Hepatocyte (in vitro differentiated cells): ENCODE results near the gene FGL2. TPM values are rescaled to one million over a fixed set of nuclear protein-coding genes. Genes with fewer than 3 reads are reported as not detected.
"Not testable (repeated sequence)": the region's sequence is repeated elsewhere in the genome, so short reads cannot be mapped to it uniquely, and the experiment has no call there.

Experiments
- DNase-seq: peaks from one replicate; pipeline ENCODE4 v3.0.0-alpha.2; 2016; ENCODE audit warnings: low spot score
- H2AFZ ChIP-seq: fragments of 200-600 bp; sonication (generic); 2 replicates; pipeline ENCODE4 v1.6.0; 2016; ENCODE audit warnings: antibody characterized with exemption, mild to moderate bottlenecking
- H3K27ac ChIP-seq: fragments of 200-600 bp; sonication (generic); 2 replicates; pipeline ENCODE4 v1.5.1; 2016; ENCODE audit warnings: mild to moderate bottlenecking
- H3K27me3 ChIP-seq: fragments of 200-600 bp; sonication (generic); 2 replicates; pipeline ENCODE4 v1.6.1; 2016
- H3K36me3 ChIP-seq: fragments of 200-600 bp; sonication (generic); replicated peaks from 2 replicates; pipeline ENCODE4 v1.5.1; 2016; ENCODE audit warnings: low read depth; ENCODE audit not compliant: insufficient read depth
- H3K4me1 ChIP-seq: fragments of 200-600 bp; sonication (generic); 2 replicates; pipeline ENCODE4 v1.5.1; 2016; ENCODE audit warnings: mild to moderate bottlenecking, moderate library complexity; ENCODE audit not compliant: insufficient read depth
- H3K4me2 ChIP-seq: fragments of 200-600 bp; sonication (generic); 2 replicates; pipeline ENCODE4 v1.6.0; 2016
- H3K4me3 ChIP-seq: fragments of 200-600 bp; sonication (generic); 2 replicates; pipeline ENCODE4 v1.5.1; 2016; ENCODE audit warnings: mild to moderate bottlenecking
- H3K79me2 ChIP-seq: fragments of 200-600 bp; sonication (generic); 2 replicates; pipeline ENCODE4 v1.6.0; 2017; ENCODE audit warnings: mild to moderate bottlenecking
- H3K9me2 ChIP-seq: fragments of 200-600 bp; sonication (generic); replicated peaks from 2 replicates; pipeline ENCODE4 v1.6.0; 2017; ENCODE audit warnings: mild to moderate bottlenecking; ENCODE audit not compliant: insufficient read depth
- H3K9me3 ChIP-seq: fragments of 200-600 bp; sonication (generic); 2 replicates; pipeline ENCODE4 v1.5.1; 2016; ENCODE audit warnings: low read depth, mild to moderate bottlenecking
- H4K20me1 ChIP-seq: fragments of 200-600 bp; sonication (generic); 2 replicates; pipeline ENCODE4 v1.6.0; 2016; ENCODE audit warnings: mild to moderate bottlenecking; ENCODE audit not compliant: insufficient read depth, poor library complexity, severe bottlenecking
- CTCF ChIP-seq: fragments of 200-600 bp; sonication (generic); IDR thresholded peaks from 2 replicates; pipeline ENCODE4 v1.5.1; 2016; ENCODE audit warnings: antibody characterized with exemption, mild to moderate bottlenecking; ENCODE audit not compliant: poor library complexity
- EZH2 ChIP-seq: fragments of 200-600 bp; sonication (generic); IDR thresholded peaks from 2 replicates; pipeline ENCODE4 v1.6.1; 2016; ENCODE audit warnings: antibody characterized with exemption, mild to moderate bottlenecking, borderline replicate concordance
- EZH2phosphoT487 ChIP-seq: fragments of 200-600 bp; sonication (generic); IDR thresholded peaks from one replicate; pipeline ENCODE4 v1.6.1; 2018; ENCODE audit warnings: antibody characterized with exemption, mild to moderate bottlenecking, low read depth, moderate library complexity; ENCODE audit not compliant: unreplicated experiment, severe bottlenecking
- WGBS: methylation state at CpG from one replicate; pipeline ENCODE4 v1.1.6; 2016; ENCODE audit warnings: low lambda C conversion rate; ENCODE audit errors: missing lambda C conversion rate; 5-methylcytosine and 5-hydroxymethylcytosine counted together
- polyA plus RNA-seq: library from polyadenylated mRNA; unstranded; fragments of >200 nt; fragmentation: Nextera tagmentation; extraction: Ambion mirVana; gene quantifications from 2 replicates; pipeline ENCODE4 v1.2.1, GENCODE V29; 2016
- total RNA-seq: library from RNA; depleted of rRNA; stranded (reverse); fragments of >200 nt; gene quantifications from 2 replicates; pipeline ENCODE4 v1.2.3, GENCODE V29; 2014

Gene FGL2
- total and polyA plus RNA-seq, 2 experiments from 2014 or later: 0.80 to 0.83 TPM

- Histone ChIP-seq H4K20me1 (no peaks in the 10 kb centered on the region), H3K9me2 (no peaks in the 10 kb centered on the region), H2AFZ (no peak overlapping the region), H3K4me2 (no peak overlapping the region), H3K4me1 (no peaks in the 10 kb centered on the region), H3K9me3 (peaks cover under 1% of the 10 kb centered on the region), H3K79me2 (no peaks in the 10 kb centered on the region), H3K36me3 (no peaks in the 10 kb centered on the region), H3K27ac (no peak overlapping the region), H3K4me3 (no peak overlapping the region), H3K27me3 (no peaks in the 10 kb centered on the region)
- TF ChIP-seq CTCF (no peak), EZH2 (no peak), EZH2phosphoT487 (no peak)
- no peak for DNase-seq
- WGBS: 90% methylated on average over 2 of the region's 2 CpGs
These were observed 35.7 kb upstream of the FGL2 start for GRCh38 chr7:77235276-77235675.

DNA sequence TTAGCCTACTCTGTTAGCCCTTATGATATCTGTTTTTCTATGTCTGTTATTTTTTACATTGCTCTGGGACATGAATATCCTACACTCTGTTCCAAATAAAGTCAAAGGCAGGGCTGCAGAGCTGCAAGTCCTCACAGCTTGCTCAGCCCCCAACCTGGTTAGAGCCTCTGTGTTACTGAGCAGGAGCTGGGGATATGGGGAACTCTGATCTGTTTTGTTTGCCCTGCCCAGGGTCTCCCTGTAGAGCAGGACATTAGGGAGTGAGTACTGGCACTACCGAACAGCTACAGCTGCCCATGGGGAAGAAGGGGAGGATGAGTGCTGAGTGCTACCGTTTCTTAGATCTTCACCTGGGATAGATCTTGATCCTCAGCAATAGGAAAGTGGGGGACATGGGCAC lies 32.8 kb upstream of the FGL2 start:
- H3K4me1 ChIP-seq: no peaks in the 10 kb centered on the region
- WGBS: 86% methylated on average over 2 of the region's 2 CpGs
- H3K9me3 ChIP-seq: peaks cover 5% of the 10 kb centered on the region
- TF ChIP-seq EZH2phosphoT487: no peak
- TF ChIP-seq CTCF: no peak
- no peak for TF ChIP-seq EZH2
- no peaks in the 10 kb centered on the region for H3K79me2 ChIP-seq
- no peak overlapping the region for H3K4me3 ChIP-seq
- H2AFZ ChIP-seq: no peak overlapping the region
- H3K27ac ChIP-seq: no peak overlapping the region
- H3K4me2 ChIP-seq: no peak overlapping the region
- DNase-seq: no peak
- no peaks in the 10 kb centered on the region for H3K36me3 ChIP-seq
- H3K9me2 ChIP-seq: no peaks in the 10 kb centered on the region
- no peaks in the 10 kb centered on the region for H4K20me1 ChIP-seq
- H3K27me3 ChIP-seq: no peaks in the 10 kb centered on the region

- not testable (repeated sequence) for H3K27ac ChIP-seq, H4K20me1 ChIP-seq, H3K36me3 ChIP-seq, H3K4me1 ChIP-seq, H3K79me2 ChIP-seq, H3K4me3 ChIP-seq, DNase-seq, H3K9me2 ChIP-seq, H3K4me2 ChIP-seq, H3K27me3 ChIP-seq, H2AFZ ChIP-seq, H3K9me3 ChIP-seq
These were observed 29.2 kb upstream of the FGL2 start for GRCh38 chr7:77228795-77229194.

DNA sequence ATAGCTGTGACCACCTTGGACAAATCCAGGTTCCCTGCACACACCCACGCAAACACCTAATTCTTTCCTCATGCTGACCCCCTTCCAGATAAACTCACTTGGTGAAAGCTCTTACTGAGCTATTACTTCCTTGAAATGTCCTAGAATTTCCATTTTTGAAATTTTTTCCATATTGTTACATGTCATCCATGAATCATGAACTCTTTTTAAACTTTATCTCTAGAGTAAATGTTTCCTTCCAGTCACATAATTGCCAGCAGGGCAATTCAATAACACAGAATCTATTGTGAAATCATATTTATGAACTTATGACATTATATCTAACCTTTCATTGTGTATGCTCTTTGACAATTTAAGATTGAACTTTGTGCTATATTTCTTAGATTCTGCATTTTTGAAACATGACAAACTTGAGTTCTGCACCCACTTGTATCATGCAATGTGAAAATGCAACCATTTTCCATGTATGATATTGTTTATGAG lies 26.8 kb upstream of the FGL2 start:
- no peak overlapping the region for H3K4me3 ChIP-seq
- 88% methylated on average over 1 of the region's 1 CpG for WGBS
- peaks cover 5% of the 10 kb centered on the region for H3K9me3 ChIP-seq
- H3K36me3 ChIP-seq: no peaks in the 10 kb centered on the region
- no peaks in the 10 kb centered on the region for H3K4me1 ChIP-seq
- peak overlapping the region; percentile 34 for H3K27ac ChIP-seq
- H3K9me2 ChIP-seq: no peaks in the 10 kb centered on the region
- no peak overlapping the region for H3K4me2 ChIP-seq
- H4K20me1 ChIP-seq: no peaks in the 10 kb centered on the region
- TF ChIP-seq EZH2 (no peak), EZH2phosphoT487 (no peak), CTCF (no peak)
- H3K79me2 ChIP-seq: no peaks in the 10 kb centered on the region
- H2AFZ ChIP-seq: no peak overlapping the region
- DNase-seq: no peak
- no peaks in the 10 kb centered on the region for H3K27me3 ChIP-seq
